Heart left ventricle (tissue), 16 donors: ENCODE measurements around the gene ERCC4. TPM values are rescaled to one million over a fixed set of nuclear protein-coding genes. Genes with fewer than 3 reads are reported as not detected.
A peak's percentile ranks its signal among the peaks of the same experiment; 100 is the strongest.

Experiments used
- ATAC-seq, 4 donors: fragments of 200-7000 bp; cut with Tn5 transposase; one replicate each; pipeline ENCODE4 v1.9.1; 2020 to 2022; ENCODE audit warnings: moderate library complexity in 4 of 4, mild to moderate bottlenecking in 3 of 4, moderate number of reproducible peaks in 1 of 4
- DNase-seq, 5 donors: peaks; one replicate each; pipeline ENCODE4 v3.0.0-alpha.2; 2020
- H3K27ac ChIP-seq, 12 donors: fragments of 200-600 bp; sonication (generic) in 4 of 12; one replicate each; pipeline versions ENCODE4 v1.5.0 to v1.8.0; 2016 to 2022; ENCODE audit warnings: mild to moderate bottlenecking in 2 of 12
- H3K27me3 ChIP-seq, 9 donors: fragments of 200-600 bp; sonication (generic) in 2 of 9; one replicate each; pipeline versions ENCODE4 v1.5.1 to v1.8.0; 2016 to 2022; ENCODE audit warnings: mild to moderate bottlenecking in 3 of 9
- H3K36me3 ChIP-seq, 9 donors: fragments of 200-600 bp; sonication (generic) in 2 of 9; one replicate each; pipeline versions ENCODE4 v1.5.0 to v1.8.0; 2018 to 2022; ENCODE audit warnings: mild to moderate bottlenecking in 2 of 9
- H3K4me1 ChIP-seq, 12 donors: fragments of 200-600 bp; sonication (generic) in 4 of 12; one replicate each; pipeline versions ENCODE4 v1.5.0 to v1.8.0; 2016 to 2022; ENCODE audit warnings: mild to moderate bottlenecking in 3 of 12
- H3K4me3 ChIP-seq, 12 donors: fragments of 200-600 bp; sonication (generic) in 4 of 12; one replicate each; pipeline versions ENCODE4 v1.5.0 to v1.8.0; 2017 to 2022; ENCODE audit warnings: mild to moderate bottlenecking in 9 of 12, moderate library complexity in 4 of 12
- H3K9me3 ChIP-seq, 12 donors: fragments of 200-600 bp; sonication (generic) in 4 of 12; one replicate each; pipeline versions ENCODE4 v1.5.0 to v1.8.0; 2016 to 2022; ENCODE audit warnings: mild to moderate bottlenecking in 1 of 12
- CTCF ChIP-seq, 12 donors: fragments of 200-600 bp; sonication (generic) in 4 of 12; IDR thresholded peaks; one replicate each; pipeline versions ENCODE4 v1.5.0 to v1.8.0; 2018 to 2022; ENCODE audit warnings: antibody characterized with exemption in 12 of 12, mild to moderate bottlenecking in 5 of 12
- POLR2A ChIP-seq, 2 donors: fragments of 450-650 bp; IDR thresholded peaks; one replicate each; pipeline ENCODE4 v1.6.1; 2017; ENCODE audit warnings: antibody characterized with exemption in 2 of 2, mild to moderate bottlenecking in 2 of 2, moderate library complexity in 2 of 2
- WGBS, 4 donors: extraction: QIAGEN DNeasy Blood & Tissue Kit in 2 of 4; methylation state at CpG; one replicate each; pipeline versions ENCODE4 v1.1.5 to v1.1.7; 2013 to 2018; 5-methylcytosine and 5-hydroxymethylcytosine counted together
- intact Hi-C, 10 donors: fragments of 100-400 bp; cut with DNase I; formaldehyde crosslinking; loops; one replicate each; pipeline versions ENCODE4 v1.11.1 to v1.14.2; 2022
- polyA plus RNA-seq, 2 donors: library from polyadenylated mRNA; stranded (reverse); fragments of 200-250 nt; gene quantifications; one replicate each; pipeline ENCODE4 v1.2.3, GENCODE V29; 2013
- total RNA-seq, 9 donors: library from RNA; depleted of rRNA in 2 of 9; stranded (reverse); fragments of >200 nt in 2 of 9; fragmentation: NEBNext Ultra II Directional in 3 of 9; extraction: Animal tissue kit (Norgen Biotek cat#: 25700) in 3 of 9; gene quantifications; one replicate each; pipeline versions ENCODE4 v1.1.0 to v1.2.4, GENCODE V29; 2016 to 2023
- donor health status: ischemic (EF 13 %, LVEDD 7.1; RV severe dilation, severe dysfunction).
- donor health status: healthy with polysubstance abuse.
- donor health status: DM: no; HTN: yes; CAD: no.
- donor health status: DM: no; HTN: no; CAD: no.
- donor health status: ischemic (EF 25% LVEDD 6.9; RV normal size, moderate dysfunction).
- donor health status: ischemic (EF 25% LVEDD 5.7; RV mildly dilated, moderate dysfunction).
- donor health status: healthy.
- donor health status: DM: yes; HTN: yes; CAD: no.
- donor health status: ischemic (EF 35%, LVEDD 5.7; RV mildly dilated, moderate dysfunction).
- donor health status: nonischemic (EF 11% LVEDD 7.7; RV severe dilation, severe dysfunction).
- donor health status: DM: yes; HTN: yes; CAD: no.
- donor health status: PGD.
- donor health status: ischemic (EF 29% LVEDD 5.4; RV normal size, mild dysfunction).
- donor health status: nonischemic (EF 23%, LVEDD 6.1; RV moderate dilation, normal function).

ERCC4 gene
- total and polyA plus RNA-seq, 11 donors: 1.4 to 15.2 (median 8.1) TPM

GRCh38 chr16:13913374-13914292, 6.3 kb upstream of the ERCC4 start:
- no peak for DNase-seq
- peak in 1 of 4 donors; percentile 10 for ATAC-seq
- 53 to 74% (median 64%) methylated on average over 7 of the region's 7 CpGs for WGBS, 4 donors
- Histone ChIP-seq H3K4me3 (no peak overlapping the region), H3K27me3 (no peaks in the 10 kb centered on the region), H3K36me3 (no peaks in the 10 kb centered on the region), H3K27ac (peak overlapping the region in 4 of 12 donors; percentile 2 to 54 (median 34)), H3K4me1 (peaks cover 0 to 15% (median under 1%) of the 10 kb centered on the region in 12 donors), H3K9me3 (peaks cover 0 to 12% (median 4%) of the 10 kb centered on the region in 12 donors)
- intact Hi-C loops: loop anchor here in 2 of 10 donors (5.0 to 10.0 kb wide), 2 partner anchors 46 to 611 kb away; no protein-coding TSS in a partner anchor
- TF ChIP-seq POLR2A (IDR thresholded peaks at IDR 0.05) (no peak), CTCF (IDR thresholded peaks at IDR 0.05) (no peak)

- Histone ChIP-seq H3K9me3 (peaks cover 0 to 12% (median 4%) of the 10 kb centered on the region in 12 donors), H3K4me1 (peaks cover 0 to 16% (median 4%) of the 10 kb centered on the region in 12 donors), H3K4me3 (no peak overlapping the region), H3K27ac (no peak overlapping the region), H3K36me3 (no peaks in the 10 kb centered on the region), H3K27me3 (no peaks in the 10 kb centered on the region)
- DNase-seq: no peak
- no peak for ATAC-seq
- 79 to 91% (median 88%) methylated on average over 9 to 10 of the region's 10 CpGs for WGBS, 4 donors
- no peak for TF ChIP-seq POLR2A (IDR thresholded peaks at IDR 0.05)
- TF ChIP-seq CTCF (IDR thresholded peaks at IDR 0.05): no peak
- intact Hi-C loops: loop anchor here in 2 of 10 donors (5.0 to 10.0 kb wide), 2 partner anchors 48 to 610 kb away; no protein-coding TSS in a partner anchor
These were observed 4.8 kb upstream of the ERCC4 start for GRCh38 chr16:13915033-13915635.

GRCh38 chr16:13919330-13919682, 648 bp upstream of the ERCC4 start:
- peak in 1 of 5 donors; percentile 18 for DNase-seq
- Histone ChIP-seq H3K27me3 (no peaks in the 10 kb centered on the region), H3K9me3 (no peaks in the 10 kb centered on the region), H3K36me3 (peaks cover 0 to 19% (median 13%) of the 10 kb centered on the region in 9 donors), H3K27ac (peak overlapping the region in 11 of 12 donors; percentile 2 to 90 (median 77)), H3K4me3 (peak overlapping the region in 11 of 12 donors; percentile 34 to 96 (median 89)), H3K4me1 (peaks cover 3 to 31% (median 19%) of the 10 kb centered on the region in 12 donors)
- peak; percentile 0 to 48 (median 41) for ATAC-seq
- intact Hi-C loops: loop anchor here in 6 of 10 donors (1.0 to 10.0 kb wide), 4 partner anchors 52 to 605 kb away; no protein-coding TSS in a partner anchor
- TF ChIP-seq POLR2A (IDR thresholded peaks at IDR 0.05): no peak
- 1 to 6% (median 3%) methylated on average over 3 of the region's 3 CpGs for WGBS, 4 donors

GRCh38 chr16:13920510-13920818, 510 bp downstream of the ERCC4 start:
- 1 to 2% (median 2%) methylated on average over 10 of the region's 10 CpGs for WGBS, 4 donors
- no peak for TF ChIP-seq CTCF (IDR thresholded peaks at IDR 0.05)
- peaks cover 0 to 29% (median 21%) of the 10 kb centered on the region in 9 donors for H3K36me3 ChIP-seq
- peak overlapping the region; percentile 51 to 96 (median 87) for H3K4me3 ChIP-seq
- H3K9me3 ChIP-seq: no peaks in the 10 kb centered on the region
- peak overlapping the region; percentile 54 to 90 (median 82) for H3K27ac ChIP-seq
- ATAC-seq: no peak
- DNase-seq: peak in 1 of 5 donors; percentile 28
- peaks cover 3 to 34% (median 19%) of the 10 kb centered on the region in 12 donors for H3K4me1 ChIP-seq
- intact Hi-C loops: loop anchor here (2.0 to 10.0 kb wide), 19 partner anchors 82 to 607 kb away; partner anchors contain the start of gene MRTFB (in 5 of the 10)
- H3K27me3 ChIP-seq: no peaks in the 10 kb centered on the region
